SU-DHL-6 (cell line): ENCODE measurements around the gene SCO1.

Experiments
- H2AFZ ChIP-seq: fragments of 200-600 bp; sonication (generic); 2 replicates; pipeline ENCODE4 v1.6.1; 2014; ENCODE audit warnings: low read depth, mild to moderate bottlenecking, moderate library complexity, mixed read lengths, antibody characterized with exemption, low read length; ENCODE audit not compliant: severe bottlenecking
- H3F3A ChIP-seq: fragments of 200-600 bp; shearing (Covaris generic); 2 replicates; pipeline ENCODE4 v1.6.0; 2016; ENCODE audit warnings: antibody characterized with exemption, mild to moderate bottlenecking; ENCODE audit not compliant: insufficient read depth
- H3K27ac ChIP-seq: fragments of 200-600 bp; sonication (generic); 2 replicates; pipeline ENCODE4 v1.5.1; 2016; ENCODE audit warnings: low read depth, mild to moderate bottlenecking, low read length, moderate library complexity, mixed read lengths
- H3K27me3 ChIP-seq: fragments of 200-600 bp; sonication (generic), shearing (Covaris generic); 2 replicates; pipeline ENCODE4 v1.6.0; 2014; ENCODE audit warnings: mild to moderate bottlenecking, low read length
- H3K36me3 ChIP-seq: fragments of 200-600 bp; sonication (generic); 2 replicates; pipeline ENCODE4 v1.6.1; 2014; ENCODE audit warnings: mild to moderate bottlenecking, low read length, mixed read lengths
- H3K4me2 ChIP-seq: fragments of 300-600, 200-600 bp; shearing (Covaris generic), sonication (generic); 2 replicates; pipeline ENCODE4 v1.6.0; 2014; ENCODE audit warnings: low read length, low read depth, mild to moderate bottlenecking; ENCODE audit not compliant: poor library complexity, severe bottlenecking
- H3K4me3 ChIP-seq: fragments of 200-600 bp; sonication (generic); 2 replicates; pipeline ENCODE4 v1.5.1; 2014; ENCODE audit warnings: antibody characterized with exemption, low read length, mild to moderate bottlenecking, mixed read lengths; ENCODE audit not compliant: insufficient read depth, poor library complexity, severe bottlenecking
- H3K79me2 ChIP-seq: fragments of 200-600 bp; sonication (generic); 2 replicates; pipeline ENCODE4 v1.6.1; 2014; ENCODE audit warnings: mild to moderate bottlenecking, low read length, moderate library complexity; ENCODE audit not compliant: insufficient read depth
- H3K9ac ChIP-seq: fragments of 200-600 bp; sonication (generic); 2 replicates; pipeline ENCODE4 v1.7.0; 2014; ENCODE audit warnings: mild to moderate bottlenecking, low read length
- H3K9me2 ChIP-seq: fragments of 200-600 bp; sonication (generic); replicated peaks from 2 replicates; pipeline ENCODE4 v1.6.1; 2014; ENCODE audit warnings: low read length; ENCODE audit not compliant: insufficient read depth
- H3K9me3 ChIP-seq: fragments of 200-600 bp; sonication (generic); 2 replicates; pipeline ENCODE4 v1.6.1; 2014; ENCODE audit warnings: low read length, mixed read lengths; ENCODE audit not compliant: insufficient read depth
- H4K20me1 ChIP-seq: fragments of 200-600 bp; sonication (generic); 2 replicates; pipeline ENCODE4 v1.6.1; 2014; ENCODE audit warnings: low read depth, mild to moderate bottlenecking, antibody characterized with exemption, low read length, moderate library complexity, mixed read lengths
- CTCF ChIP-seq: fragments of 200-600 bp; sonication (generic); IDR thresholded peaks from one replicate; pipeline ENCODE4 v1.5.1; 2017; ENCODE audit warnings: antibody characterized with exemption, mild to moderate bottlenecking, low read length, moderate library complexity; ENCODE audit not compliant: insufficient read depth, poor library complexity, severe bottlenecking
- EZH2phosphoT487 ChIP-seq: fragments of 200-600 bp; sonication (generic), shearing (Covaris generic); conservative IDR thresholded peaks from 2 replicates; pipeline ENCODE4 v1.6.1; 2018; ENCODE audit warnings: mild to moderate bottlenecking, antibody characterized with exemption, low read length, moderate library complexity, mixed read lengths

Gene SCO1

GRCh38 chr17:10646392-10646990, 50.8 kb downstream of the SCO1 start:
- H4K20me1 ChIP-seq, result no peaks in the 10 kb centered on the region
- H3K79me2 ChIP-seq, result no peaks in the 10 kb centered on the region
- H3F3A ChIP-seq, result no peaks in the 10 kb centered on the region
- H3K9me3 ChIP-seq, result no peaks in the 10 kb centered on the region
- no peaks in the 10 kb centered on the region for H3K27me3 ChIP-seq
- H3K4me2 ChIP-seq, result no peak overlapping the region
- H3K36me3 ChIP-seq, result no peaks in the 10 kb centered on the region
- H3K9ac ChIP-seq, result no peak overlapping the region
- no peak overlapping the region for H3K27ac ChIP-seq
- H2AFZ ChIP-seq, result peak overlapping the region; percentile 34
- no peak overlapping the region for H3K4me3 ChIP-seq
- TF ChIP-seq CTCF, result peak; percentile 68
- TF ChIP-seq EZH2phosphoT487, result no peak
- no peaks in the 10 kb centered on the region for H3K9me2 ChIP-seq

GRCh38 chr17:10640475-10640874, 56.9 kb downstream of the SCO1 start:
- Histone ChIP-seq H3K27ac (no peak overlapping the region), H4K20me1 (no peaks in the 10 kb centered on the region), H3K9me3 (no peaks in the 10 kb centered on the region), H3K79me2 (no peaks in the 10 kb centered on the region), H3K9ac (no peak overlapping the region), H3K4me3 (no peak overlapping the region), H3K36me3 (no peaks in the 10 kb centered on the region), H3K9me2 (no peaks in the 10 kb centered on the region), H3K4me2 (no peak overlapping the region), H2AFZ (no peak overlapping the region), H3K27me3 (no peaks in the 10 kb centered on the region), H3F3A (no peaks in the 10 kb centered on the region)
- TF ChIP-seq CTCF (no peak), EZH2phosphoT487 (no peak)

- Histone ChIP-seq H3F3A (no peaks in the 10 kb centered on the region), H3K27ac (no peak overlapping the region), H2AFZ (no peak overlapping the region), H3K4me2 (no peak overlapping the region), H3K27me3 (no peaks in the 10 kb centered on the region), H3K4me3 (no peak overlapping the region), H3K9me2 (no peaks in the 10 kb centered on the region), H3K9me3 (no peaks in the 10 kb centered on the region), H4K20me1 (no peaks in the 10 kb centered on the region), H3K36me3 (no peaks in the 10 kb centered on the region), H3K9ac (no peak overlapping the region), H3K79me2 (no peaks in the 10 kb centered on the region)
- TF ChIP-seq EZH2phosphoT487 (no peak), CTCF (no peak)
Observed at GRCh38 chr17:10638151-10638550, 59.2 kb downstream of the SCO1 start.

- no peak overlapping the region for H2AFZ ChIP-seq
- H3K27ac ChIP-seq, result no peak overlapping the region
- H3K4me2 ChIP-seq, result no peak overlapping the region
- no peak overlapping the region for H3K9ac ChIP-seq
- TF ChIP-seq CTCF, result no peak
- no peak for TF ChIP-seq EZH2phosphoT487
- H3K9me3 ChIP-seq, result no peaks in the 10 kb centered on the region
- no peaks in the 10 kb centered on the region for H3K9me2 ChIP-seq
- H4K20me1 ChIP-seq, result no peaks in the 10 kb centered on the region
- no peak overlapping the region for H3K4me3 ChIP-seq
- no peaks in the 10 kb centered on the region for H3K27me3 ChIP-seq
- H3F3A ChIP-seq, result no peaks in the 10 kb centered on the region
- H3K79me2 ChIP-seq, result no peaks in the 10 kb centered on the region
- H3K36me3 ChIP-seq, result no peaks in the 10 kb centered on the region
Observed at GRCh38 chr17:10635290-10635689, 62.0 kb downstream of the SCO1 start.
